NB4 (cell line): ENCODE results near the gene ICOS.

Experiments used
- POLR2A ChIP-seq: IDR thresholded peaks from 2 replicates; pipeline ENCODE4 v1.6.1; 2011; ENCODE audit warnings: mild to moderate bottlenecking; ENCODE audit not compliant: insufficient read length; ENCODE audit errors: extremely low read depth
- TF ChIP-seq, protein P1 (sequence below): IDR thresholded peaks from one replicate; pipeline ENCODE4 v1.5.1; 2012; ENCODE audit warnings: low read depth, low read length

DNA sequence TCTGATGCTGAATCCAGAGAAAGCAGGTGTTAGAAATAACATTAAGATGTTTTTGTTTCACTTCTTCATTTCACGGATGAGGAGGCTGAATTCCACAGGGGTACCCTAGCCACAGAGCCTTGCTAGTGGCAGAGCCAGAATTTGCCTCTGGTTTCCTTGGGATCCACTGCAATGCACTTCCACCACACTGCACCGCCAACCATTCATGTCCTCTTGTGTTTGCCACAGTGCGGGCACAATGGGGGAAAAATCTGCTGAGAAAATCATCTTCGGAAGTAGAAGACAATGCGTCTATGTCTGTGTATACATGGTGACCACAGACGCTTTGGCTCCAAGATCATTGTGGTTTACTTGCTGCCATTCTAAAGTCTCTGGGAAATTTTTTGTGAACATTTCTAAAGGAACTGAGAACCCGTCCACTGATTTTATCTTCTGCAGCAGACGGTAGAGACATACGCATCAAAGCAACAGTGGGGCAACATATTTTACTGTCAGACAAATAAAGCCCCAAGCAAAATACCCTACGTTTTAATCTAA is 14.9 kb downstream of the ICOS start:
- no peak for TF ChIP-seq POLR2A
- TF ChIP-seq, protein P1, sequence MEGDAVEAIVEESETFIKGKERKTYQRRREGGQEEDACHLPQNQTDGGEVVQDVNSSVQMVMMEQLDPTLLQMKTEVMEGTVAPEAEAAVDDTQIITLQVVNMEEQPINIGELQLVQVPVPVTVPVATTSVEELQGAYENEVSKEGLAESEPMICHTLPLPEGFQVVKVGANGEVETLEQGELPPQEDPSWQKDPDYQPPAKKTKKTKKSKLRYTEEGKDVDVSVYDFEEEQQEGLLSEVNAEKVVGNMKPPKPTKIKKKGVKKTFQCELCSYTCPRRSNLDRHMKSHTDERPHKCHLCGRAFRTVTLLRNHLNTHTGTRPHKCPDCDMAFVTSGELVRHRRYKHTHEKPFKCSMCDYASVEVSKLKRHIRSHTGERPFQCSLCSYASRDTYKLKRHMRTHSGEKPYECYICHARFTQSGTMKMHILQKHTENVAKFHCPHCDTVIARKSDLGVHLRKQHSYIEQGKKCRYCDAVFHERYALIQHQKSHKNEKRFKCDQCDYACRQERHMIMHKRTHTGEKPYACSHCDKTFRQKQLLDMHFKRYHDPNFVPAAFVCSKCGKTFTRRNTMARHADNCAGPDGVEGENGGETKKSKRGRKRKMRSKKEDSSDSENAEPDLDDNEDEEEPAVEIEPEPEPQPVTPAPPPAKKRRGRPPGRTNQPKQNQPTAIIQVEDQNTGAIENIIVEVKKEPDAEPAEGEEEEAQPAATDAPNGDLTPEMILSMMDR = no peak
